ENCODE results near the gene CACNA2D3. TPM values are rescaled to one million over a fixed set of nuclear protein-coding genes. Genes with fewer than 3 reads are reported as not detected.

CACNA2D3 gene
- polyA plus RNA-seq, 3 donors: 8.3 to 21.5 (median 10.4) TPM

DNA sequence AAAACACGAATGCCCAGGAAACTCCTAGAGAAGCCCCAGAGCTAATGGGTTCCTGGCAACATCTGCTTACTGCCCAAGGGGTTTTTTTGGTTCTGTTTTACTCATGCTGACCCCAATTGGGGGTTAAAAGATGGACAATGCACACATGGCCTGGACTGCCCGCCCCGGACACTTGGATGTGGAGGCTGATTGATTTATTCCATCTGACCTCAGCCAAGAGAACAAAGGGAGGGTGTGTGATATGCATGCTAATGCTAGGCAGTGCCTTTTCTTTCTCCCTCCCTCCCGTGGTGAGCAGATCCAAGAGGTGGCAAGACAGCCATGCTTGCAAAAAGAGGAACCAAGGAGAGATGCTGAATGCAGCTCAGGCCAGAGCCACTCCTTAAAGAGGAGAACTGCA lies 808.8 kb downstream of the CACNA2D3 start:
- intact Hi-C loops (cut with micrococcal nuclease): no loop called here
- no peaks in the 10 kb centered on the region for H3K9me3 ChIP-seq (replicated peaks in 1 of 2; ENCODE audit: control insufficient read depth in 1 of 2, insufficient read depth in 1 of 2, low read length in 2 of 2)
- no peak overlapping the region for H3K9ac ChIP-seq (ENCODE audit: insufficient read depth, low read length, poor library complexity, severe bottlenecking)
- Mint-ChIP-seq H3K4me3 (no peak overlapping the region), H3K27ac (no peak overlapping the region), H3K4me1 (no peaks in the 10 kb centered on the region), H3K36me3 (no peaks in the 10 kb centered on the region), H3K9me3 (peaks cover 0 to 5% (median 2%) of the 10 kb centered on the region in 7 donors), H3K27me3 (ENCODE audit: low read depth in 3 of 3) (peaks cover 2 to 6% (median 4%) of the 10 kb centered on the region in 3 donors)
- H3K4me2 ChIP-seq (replicated peaks; ENCODE audit: extremely low read depth, low read length, poor library complexity, severe bottlenecking): no peak overlapping the region
- H3K79me2 ChIP-seq (ENCODE audit: insufficient read depth, low read length): no peaks in the 10 kb centered on the region
- H3K27me3 ChIP-seq (ENCODE audit: control insufficient read depth in 2 of 2, insufficient read depth in 2 of 2, low read length in 2 of 2): no peaks in the 10 kb centered on the region
- H3K4me3 ChIP-seq (replicated peaks in 1 of 3; ENCODE audit: low read depth in 2 of 3, low read length in 3 of 3): no peak overlapping the region
- H2AFZ ChIP-seq (ENCODE audit: insufficient read depth, low read depth, low read length, poor library complexity, severe bottlenecking): no peak overlapping the region
- no peak for DNase-seq
- 100% methylated on average over 1 of the region's 4 CpGs for WGBS (ENCODE audit: insufficient coverage)
- TF ChIP-seq, protein P1, sequence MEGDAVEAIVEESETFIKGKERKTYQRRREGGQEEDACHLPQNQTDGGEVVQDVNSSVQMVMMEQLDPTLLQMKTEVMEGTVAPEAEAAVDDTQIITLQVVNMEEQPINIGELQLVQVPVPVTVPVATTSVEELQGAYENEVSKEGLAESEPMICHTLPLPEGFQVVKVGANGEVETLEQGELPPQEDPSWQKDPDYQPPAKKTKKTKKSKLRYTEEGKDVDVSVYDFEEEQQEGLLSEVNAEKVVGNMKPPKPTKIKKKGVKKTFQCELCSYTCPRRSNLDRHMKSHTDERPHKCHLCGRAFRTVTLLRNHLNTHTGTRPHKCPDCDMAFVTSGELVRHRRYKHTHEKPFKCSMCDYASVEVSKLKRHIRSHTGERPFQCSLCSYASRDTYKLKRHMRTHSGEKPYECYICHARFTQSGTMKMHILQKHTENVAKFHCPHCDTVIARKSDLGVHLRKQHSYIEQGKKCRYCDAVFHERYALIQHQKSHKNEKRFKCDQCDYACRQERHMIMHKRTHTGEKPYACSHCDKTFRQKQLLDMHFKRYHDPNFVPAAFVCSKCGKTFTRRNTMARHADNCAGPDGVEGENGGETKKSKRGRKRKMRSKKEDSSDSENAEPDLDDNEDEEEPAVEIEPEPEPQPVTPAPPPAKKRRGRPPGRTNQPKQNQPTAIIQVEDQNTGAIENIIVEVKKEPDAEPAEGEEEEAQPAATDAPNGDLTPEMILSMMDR (IDR thresholded peaks at IDR 0.05): no peak
- no peaks in the 10 kb centered on the region for H3K4me1 ChIP-seq (ENCODE audit: control insufficient read depth in 1 of 2, insufficient read depth in 2 of 2, low read length in 2 of 2)
- H3K36me3 ChIP-seq (replicated peaks in 1 of 2; ENCODE audit: control insufficient read depth in 1 of 2, insufficient read depth in 2 of 2, low read length in 2 of 2): no peaks in the 10 kb centered on the region
- no peak overlapping the region for H3K27ac ChIP-seq (ENCODE audit: low read depth in 1 of 2, low read length in 2 of 2)
- no peaks in the 10 kb centered on the region for H4K20me1 ChIP-seq (ENCODE audit: insufficient read depth, low read length)

GRCh38 chr3:54932606-54933005 lies 810.3 kb downstream of the CACNA2D3 start:
- H3K9me3 ChIP-seq (replicated peaks in 1 of 2; ENCODE audit: control insufficient read depth in 1 of 2, insufficient read depth in 1 of 2, low read length in 2 of 2): no peaks in the 10 kb centered on the region
- no peaks in the 10 kb centered on the region for H3K36me3 ChIP-seq (replicated peaks in 1 of 2; ENCODE audit: control insufficient read depth in 1 of 2, insufficient read depth in 2 of 2, low read length in 2 of 2)
- H3K27ac ChIP-seq (ENCODE audit: low read depth in 1 of 2, low read length in 2 of 2): no peak overlapping the region
- Mint-ChIP-seq H3K27ac (no peak overlapping the region), H3K36me3 (no peaks in the 10 kb centered on the region), H3K27me3 (ENCODE audit: low read depth in 3 of 3) (peaks cover 4 to 7% (median 4%) of the 10 kb centered on the region in 3 donors), H3K4me1 (no peaks in the 10 kb centered on the region), H3K4me3 (no peak overlapping the region), H3K9me3 (peaks cover 0 to 5% (median 2%) of the 10 kb centered on the region in 7 donors)
- 100% methylated on average over 1 of the region's 4 CpGs for WGBS (ENCODE audit: insufficient coverage)
- TF ChIP-seq, protein P1 (IDR thresholded peaks at IDR 0.05): no peak
- intact Hi-C loops (cut with micrococcal nuclease): no loop called here
- H3K4me2 ChIP-seq (replicated peaks; ENCODE audit: extremely low read depth, low read length, poor library complexity, severe bottlenecking): no peak overlapping the region
- no peak for DNase-seq
- H2AFZ ChIP-seq (ENCODE audit: insufficient read depth, low read depth, low read length, poor library complexity, severe bottlenecking): no peak overlapping the region
- no peaks in the 10 kb centered on the region for H3K79me2 ChIP-seq (ENCODE audit: insufficient read depth, low read length)
- no peaks in the 10 kb centered on the region for H3K4me1 ChIP-seq (ENCODE audit: control insufficient read depth in 1 of 2, insufficient read depth in 2 of 2, low read length in 2 of 2)
- no peak overlapping the region for H3K4me3 ChIP-seq (replicated peaks in 1 of 3; ENCODE audit: low read depth in 2 of 3, low read length in 3 of 3)
- no peaks in the 10 kb centered on the region for H4K20me1 ChIP-seq (ENCODE audit: insufficient read depth, low read length)
- no peak overlapping the region for H3K9ac ChIP-seq (ENCODE audit: insufficient read depth, low read length, poor library complexity, severe bottlenecking)
- H3K27me3 ChIP-seq (ENCODE audit: control insufficient read depth in 2 of 2, insufficient read depth in 2 of 2, low read length in 2 of 2): no peaks in the 10 kb centered on the region

Data from CD14-positive monocyte (primary cell).